HepG2 (cell line): ENCODE measurements around the gene ZCCHC17. TPM values are rescaled to one million over a fixed set of nuclear protein-coding genes. Genes with fewer than 3 reads are reported as not detected.

Experiments used
- ATAC-seq: fragments of 200-7000 bp; cut with Tn5 transposase; 3 replicates; pipeline ENCODE4 v1.9.1; 2020; ENCODE audit warnings: mild to moderate bottlenecking, moderate library complexity
- BruUV-seq: library from RNA; stranded (reverse); fragments of 400-500 nt; replicated peaks from 2 replicates; lab custom pipeline; 2021; lab: Mats Ljungman, UMichigan
- CTCF ChIA-PET: fragments of 300-600 bp; formaldehyde crosslinking; extraction: SDS; loops from one replicate; lab custom pipeline; 2021; ENCODE audit warnings: low total read pairs, inconsistent platforms, low intra/inter-chr PET ratio; lab: Yijun Ruan, JAX
- POLR2A ChIA-PET: fragments of 350-600 bp; sonication (Branson Sonifier 250); formaldehyde crosslinking; loops from one replicate; lab custom pipeline; 2020; ENCODE audit warnings: antibody characterized with exemption, inconsistent platforms; lab: Yijun Ruan, JAX
- DNase-seq: peaks from one replicate; pipeline ENCODE4 v3.0.0-alpha.2; 2015; ENCODE audit warnings: low spot score
- FAIRE-seq: peaks from 3 replicates; lab custom pipeline; 2011; peaks lifted over from hg19 to GRCh38; lab: Jason Lieb, UNC
- H2AFZ ChIP-seq: one replicate; pipeline ENCODE4 v1.6.1; 2011; ENCODE audit warnings: low read length, inconsistent platforms
- H3K27ac ChIP-seq: fragments of 300-600 bp; 3 replicates; pipeline ENCODE4 v1.8.0; 2011; ENCODE audit warnings: mixed run types, mild to moderate bottlenecking, mixed read lengths, low read length, inconsistent platforms; ENCODE audit not compliant: insufficient read depth; ENCODE audit errors: extremely low read length
- H3K27me3 ChIP-seq, 2 experiments: fragments of 200-600 bp in 1 of 2; 2 replicates in 1 of 2; 3 replicates in 1 of 2; pipeline versions ENCODE4 v1.6.0 to v1.8.0; 2011; ENCODE audit warnings: low read length in 2 of 2, mild to moderate bottlenecking in 2 of 2, moderate library complexity in 2 of 2, inconsistent platforms in 1 of 2; ENCODE audit not compliant: insufficient read depth in 2 of 2, control insufficient read depth in 1 of 2
- H3K36me3 ChIP-seq, 2 experiments: fragments of 200-600 bp in 1 of 2; replicated peaks in 1 of 2; 2 replicates in 1 of 2; 3 replicates in 1 of 2; pipeline versions ENCODE4 v1.5.1 to v1.8.0; 2011; ENCODE audit warnings: low read length in 2 of 2, inconsistent platforms in 1 of 2; ENCODE audit not compliant: insufficient read depth in 2 of 2, control insufficient read depth in 1 of 2
- H3K4me1 ChIP-seq: 2 replicates; pipeline ENCODE4 v1.5.1; 2012; ENCODE audit warnings: low read length, inconsistent platforms; ENCODE audit not compliant: insufficient read depth
- H3K4me2 ChIP-seq: 2 replicates; pipeline ENCODE4 v1.6.0; 2011; ENCODE audit warnings: low read depth, low read length, inconsistent platforms
- H3K4me3 ChIP-seq, 3 experiments: fragments of 200-600 bp in 1 of 3; sonication (generic), shearing (Covaris generic) in 1 of 3; replicated peaks in 1 of 3; 2 replicates each; pipeline ENCODE4 v1.5.1; 2011 to 2016; ENCODE audit warnings: low read length in 3 of 3, inconsistent platforms in 2 of 3, low read depth in 2 of 3, mild to moderate bottlenecking in 2 of 3, control low read depth in 1 of 3, mixed read lengths in 1 of 3; ENCODE audit not compliant: insufficient read depth in 1 of 3
- H3K79me2 ChIP-seq: one replicate; pipeline ENCODE4 v1.6.1; 2011; ENCODE audit warnings: low read length, inconsistent platforms; ENCODE audit not compliant: insufficient read depth
- H3K9ac ChIP-seq: 2 replicates; pipeline ENCODE4 v1.6.0; 2011; ENCODE audit warnings: mild to moderate bottlenecking, low read depth, low read length, inconsistent platforms; ENCODE audit not compliant: insufficient read depth
- H3K9me3 ChIP-seq: 2 replicates; pipeline ENCODE4 v1.5.1; 2012; ENCODE audit warnings: mild to moderate bottlenecking, low read length
- H4K20me1 ChIP-seq: 2 replicates; pipeline ENCODE4 v1.6.0; 2011; ENCODE audit warnings: inconsistent platforms, mild to moderate bottlenecking, low read length, moderate library complexity; ENCODE audit not compliant: insufficient read depth
- ARNT2 ChIP-seq: sonication (generic); formaldehyde crosslinking; IDR thresholded peaks from 2 replicates; pipeline ENCODE4 v1.8.0; 2022; ENCODE audit warnings: mild to moderate bottlenecking, low read depth, missing genetic modification reagents, moderate library complexity
- FLYWCH1 ChIP-seq: sonication (generic); formaldehyde crosslinking; IDR thresholded peaks from 2 replicates; pipeline ENCODE4 v1.8.1; 2023; ENCODE audit warnings: mild to moderate bottlenecking, missing genetic modification reagents
- KAT2B ChIP-seq: fragments of 150-350 bp; IDR thresholded peaks from 2 replicates; pipeline ENCODE4 v1.6.1; 2014; ENCODE audit warnings: low read depth, low read length, borderline replicate concordance
- ONECUT2 ChIP-seq: sonication (generic); formaldehyde crosslinking; IDR thresholded peaks from 2 replicates; pipeline ENCODE4 v1.4.0; 2020; ENCODE audit warnings: missing genetic modification reagents
- PRMT3 ChIP-seq: sonication (generic); formaldehyde crosslinking; IDR thresholded peaks from 2 replicates; pipeline ENCODE4 v1.8.1; 2022; ENCODE audit warnings: low read depth, mild to moderate bottlenecking, moderate library complexity, missing genetic modification reagents, borderline replicate concordance
- SPEN ChIP-seq: sonication (generic); formaldehyde crosslinking; IDR thresholded peaks from 2 replicates; pipeline ENCODE4 v1.5.1; 2020; ENCODE audit warnings: low read depth, mild to moderate bottlenecking, missing genetic modification reagents
- TBL1XR1 ChIP-seq: fragments of 150-350 bp; IDR thresholded peaks from 2 replicates; pipeline ENCODE4 v1.6.1; 2014; ENCODE audit warnings: borderline replicate concordance, low read length; ENCODE audit not compliant: partially characterized antibody
- ZNF790 ChIP-seq: sonication (generic); formaldehyde crosslinking; IDR thresholded peaks from 2 replicates; pipeline ENCODE4 v1.8.0; 2022; ENCODE audit warnings: missing genetic modification reagents, mild to moderate bottlenecking, borderline replicate concordance
- WGBS: methylation state at CpG from one replicate; pipeline ENCODE4 v1.1.6; 2017; ENCODE audit warnings: low lambda C conversion rate; 5-methylcytosine and 5-hydroxymethylcytosine counted together
- in situ Hi-C: cut with HindIII; loops from 2 replicates; pipeline ENCODE4 v1.10.0; 2017; ENCODE audit warnings: low pct_unique_long_range_greater_than_20kb; ENCODE audit not compliant: extremely low pct_ligation_motif_present
- intact Hi-C: fragments of 100-400 bp; cut with micrococcal nuclease; formaldehyde crosslinking; loops from one replicate; pipeline ENCODE4 v1.10.0; 2022; ENCODE audit not compliant: unreplicated experiment
- polyA plus RNA-seq, 8 experiments: library from polyadenylated mRNA; depleted of rRNA in 3 of 8; stranded (reverse) in 7 of 8; unstranded in 1 of 8; fragments of >200 nt; fragmentation: Illumina TruSeq in 4 of 8; extraction: Trizol in 4 of 8; gene quantifications; 2 replicates each; pipeline versions ENCODE4 v1.2.1 to v1.2.3, GENCODE V29; 2011 to 2016; ENCODE audit warnings: low read depth in 4 of 8, missing spikeins in 1 of 8, mixed read lengths in 1 of 8; ENCODE audit not compliant: insufficient read depth in 1 of 8
- total RNA-seq, 5 experiments: library from RNA; depleted of rRNA; stranded (reverse); fragments of >200 nt; fragmentation: Illumina TruSeq; extraction: Trizol; gene quantifications; 2 replicates each; pipeline ENCODE4 v1.2.3, GENCODE V29; 2016; ENCODE audit warnings: low read depth in 1 of 5

Gene ZCCHC17
- total and polyA plus RNA-seq, 2 of the 13 experiments (the other 11 are each of a cell fraction or from before 2014, with no cell fraction given), result 20.5 to 53.0 TPM

DNA sequence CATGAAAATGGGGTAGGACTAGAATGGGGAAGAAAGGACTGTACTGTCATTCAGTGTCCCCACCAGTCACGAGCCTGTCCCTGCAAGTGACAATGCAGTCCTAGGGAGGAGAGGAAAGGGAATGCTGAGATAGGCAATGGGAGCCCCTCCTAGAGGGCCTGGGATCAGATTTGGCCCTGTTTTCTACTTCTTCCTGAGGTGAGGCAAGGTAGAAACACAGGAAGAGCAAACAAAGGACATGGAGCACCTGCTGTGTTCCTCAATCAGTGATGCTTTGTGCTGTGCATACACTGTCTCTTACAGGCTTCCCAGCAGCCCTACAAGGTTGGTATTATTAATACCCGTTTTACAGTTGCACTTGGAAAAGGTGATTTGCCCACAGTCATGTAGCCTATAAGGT is 70.0 kb downstream of the ZCCHC17 start:
- in situ Hi-C loops (no loop called here), intact Hi-C loops (no loop called here)
- Histone ChIP-seq H2AFZ (no peak overlapping the region), H3K27me3 (no peaks in the 10 kb centered on the region), H3K4me2 (no peak overlapping the region), H3K4me3 (no peak overlapping the region), H4K20me1 (no peaks in the 10 kb centered on the region), H3K9ac (no peak overlapping the region), H3K4me1 (peaks cover 21% of the 10 kb centered on the region), H3K36me3 (peaks cover 5 to 35% of the 10 kb centered on the region in 2 experiments; a peak in 4 of 5 replicates), H3K27ac (no peak overlapping the region), H3K9me3 (no peaks in the 10 kb centered on the region), H3K79me2 (no peaks in the 10 kb centered on the region)
- WGBS, result 75% methylated on average over 2 of the region's 2 CpGs
- ChIA-PET CTCF (no interaction called here), POLR2A (no interaction called here)
- FAIRE-seq, result no peak
- no peak for TF ChIP-seq SPEN
- no TSS peak for BruUV-seq
- no peak for ATAC-seq
- no peak for DNase-seq

- Histone ChIP-seq H3K27ac (no peak overlapping the region), H3K9me3 (no peaks in the 10 kb centered on the region), H4K20me1 (no peaks in the 10 kb centered on the region), H3K27me3 (no peaks in the 10 kb centered on the region), H3K4me2 (no peak overlapping the region), H3K4me3 (no peak overlapping the region), H3K36me3 (peaks cover 5 to 31% of the 10 kb centered on the region in 2 experiments; a peak in 4 of 5 replicates), H3K79me2 (no peaks in the 10 kb centered on the region), H2AFZ (no peak overlapping the region), H3K4me1 (peaks cover 39% of the 10 kb centered on the region), H3K9ac (no peak overlapping the region)
- WGBS, result 100% methylated on average over 2 of the region's 3 CpGs
- intact Hi-C loops, result no loop called here
- FAIRE-seq, result no peak
- TF ChIP-seq PRMT3 (CRISPR knock-in tag) (no peak), ONECUT2 (CRISPR knock-in tag) (no peak), TBL1XR1 (no peak), FLYWCH1 (CRISPR knock-in tag) (no peak), ZNF790 (no peak), KAT2B (no peak), ARNT2 (CRISPR knock-in tag) (no peak)
- in situ Hi-C loops, result no loop called here
- ChIA-PET CTCF (no interaction called here), POLR2A (no interaction called here)
- no peak for DNase-seq
- no peak for ATAC-seq
- BruUV-seq, result no TSS peak
These were observed 71.8 kb downstream of the ZCCHC17 start for GRCh38 chr1:31368611-31369107.
